ENCODE results near the gene TRIP12.

The TRIP12 gene

GRCh38 chr2:229784791-229785190, 137.0 kb downstream of the TRIP12 start:
- no peak for DNase-seq (ENCODE audit: low read depth, low spot score)

GRCh38 chr2:229783108-229783721, 138.6 kb downstream of the TRIP12 start:
- no peak for TF ChIP-seq SUZ12 (IDR thresholded peaks at IDR 0.05; ENCODE audit: extremely low read depth, insufficient read depth, insufficient read length)
- TF ChIP-seq YY1 (IDR thresholded peaks at IDR 0.05; ENCODE audit: insufficient read depth, insufficient read length), result no peak
- TF ChIP-seq ZNF274 (IDR thresholded peaks at IDR 0.05; ENCODE audit: low read depth, low read length), result no peak
- Histone ChIP-seq H3K4me1 (ENCODE audit: insufficient read depth, insufficient read length) (peaks cover 4% of the 10 kb centered on the region), H3K4me3 (ENCODE audit: insufficient read length, low read depth) (no peak overlapping the region), H3K9ac (ENCODE audit: insufficient read length, low read depth) (no peak overlapping the region), H3K9me3 (ENCODE audit: insufficient read depth, low read length) (no peaks in the 10 kb centered on the region), H3K27me3 (ENCODE audit: insufficient read depth, insufficient read length) (no peaks in the 10 kb centered on the region), H3K36me3 (ENCODE audit: insufficient read depth, insufficient read length, low read length) (peaks cover 68% of the 10 kb centered on the region)
- DNase-seq (ENCODE audit: low read depth, low spot score), result no peak

More at GRCh38 chr2:229784791-229785190, 137.0 kb downstream of the TRIP12 start:
- TF ChIP-seq SUZ12 (IDR thresholded peaks at IDR 0.05; ENCODE audit: extremely low read depth, insufficient read depth, insufficient read length) (no peak), YY1 (IDR thresholded peaks at IDR 0.05; ENCODE audit: insufficient read depth, insufficient read length) (no peak), ZNF274 (IDR thresholded peaks at IDR 0.05; ENCODE audit: low read depth, low read length) (no peak)
- no peak overlapping the region for H3K9ac ChIP-seq (ENCODE audit: insufficient read length, low read depth)
- peaks cover 68% of the 10 kb centered on the region for H3K36me3 ChIP-seq (ENCODE audit: insufficient read depth, insufficient read length, low read length)
- H3K4me3 ChIP-seq (ENCODE audit: insufficient read length, low read depth), result no peak overlapping the region
- H3K4me1 ChIP-seq (ENCODE audit: insufficient read depth, insufficient read length), result peaks cover 4% of the 10 kb centered on the region
- H3K27me3 ChIP-seq (ENCODE audit: insufficient read depth, insufficient read length), result no peaks in the 10 kb centered on the region
- no peaks in the 10 kb centered on the region for H3K9me3 ChIP-seq (ENCODE audit: insufficient read depth, low read length)

DNA sequence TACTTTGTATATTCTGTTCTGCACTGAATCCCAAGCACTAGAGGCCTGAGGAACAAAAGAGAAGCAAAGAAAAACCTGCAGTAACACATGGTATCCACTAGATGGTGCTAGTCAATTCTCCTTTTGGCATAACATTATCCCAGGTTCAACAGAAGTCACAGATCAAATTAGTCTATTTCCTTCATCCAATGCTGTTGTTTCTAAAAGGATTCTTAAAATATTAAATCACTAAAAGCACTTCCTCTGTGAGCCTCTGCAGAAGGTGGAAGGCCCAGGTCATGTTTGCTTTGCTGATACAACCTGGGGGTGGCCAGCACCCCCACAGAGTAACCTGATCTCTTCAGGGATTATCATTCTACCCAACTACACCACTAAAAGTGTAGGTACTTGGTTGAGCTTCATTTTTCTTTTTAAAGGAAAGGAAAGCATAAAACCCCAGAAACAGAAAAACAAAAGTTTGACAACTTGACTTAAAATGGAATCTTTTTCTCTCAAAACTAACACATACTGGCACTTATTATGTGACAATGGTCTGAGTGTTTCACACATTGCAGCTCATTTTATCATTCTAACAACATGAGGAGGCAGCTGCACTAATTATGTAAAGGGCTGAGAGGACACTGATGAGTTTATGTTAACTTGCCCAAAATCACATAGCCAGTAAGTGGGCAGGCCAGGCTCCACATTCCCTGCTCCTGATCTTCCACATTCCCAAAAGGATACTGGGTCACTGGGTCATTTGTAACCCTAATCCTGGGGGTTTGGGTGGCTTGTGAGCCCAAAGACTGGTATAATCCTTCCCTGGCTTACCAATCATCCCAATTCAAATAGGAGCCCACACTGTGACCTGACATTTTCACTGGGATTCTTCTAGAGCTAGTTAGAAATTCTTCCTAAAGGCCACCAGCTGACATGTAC, 140.7 kb downstream of the TRIP12 start:
- TF ChIP-seq YY1 (IDR thresholded peaks at IDR 0.05; ENCODE audit: insufficient read depth, insufficient read length), result no peak
- peak; percentile 32 for DNase-seq (ENCODE audit: low read depth, low spot score)
- no peak overlapping the region for H3K9ac ChIP-seq (ENCODE audit: insufficient read length, low read depth)

GRCh38 chr2:229779650-229780049, 142.2 kb downstream of the TRIP12 start:
- peaks cover 61% of the 10 kb centered on the region for H3K36me3 ChIP-seq (ENCODE audit: insufficient read depth, insufficient read length, low read length)
- H3K4me1 ChIP-seq (ENCODE audit: insufficient read depth, insufficient read length), result peaks cover 4% of the 10 kb centered on the region
- DNase-seq (ENCODE audit: low read depth, low spot score), result no peak

More for the DNA sequence above, 140.7 kb downstream of the TRIP12 start:
- Histone ChIP-seq H3K36me3 (ENCODE audit: insufficient read depth, insufficient read length, low read length) (peaks cover 69% of the 10 kb centered on the region), H3K27me3 (ENCODE audit: insufficient read depth, insufficient read length) (no peaks in the 10 kb centered on the region), H3K4me3 (ENCODE audit: insufficient read length, low read depth) (no peak overlapping the region), H3K9me3 (ENCODE audit: insufficient read depth, low read length) (no peaks in the 10 kb centered on the region), H3K4me1 (ENCODE audit: insufficient read depth, insufficient read length) (peaks cover 4% of the 10 kb centered on the region)

GRCh38 chr2:229777716-229778115, 144.1 kb downstream of the TRIP12 start:
- Histone ChIP-seq H3K9ac (ENCODE audit: insufficient read length, low read depth) (no peak overlapping the region), H3K9me3 (ENCODE audit: insufficient read depth, low read length) (no peaks in the 10 kb centered on the region), H3K36me3 (ENCODE audit: insufficient read depth, insufficient read length, low read length) (peaks cover 77% of the 10 kb centered on the region), H3K4me1 (ENCODE audit: insufficient read depth, insufficient read length) (peaks cover 6% of the 10 kb centered on the region), H3K4me3 (ENCODE audit: insufficient read length, low read depth) (no peak overlapping the region), H3K27me3 (ENCODE audit: insufficient read depth, insufficient read length) (no peaks in the 10 kb centered on the region)
- DNase-seq (ENCODE audit: low read depth, low spot score), result no peak
- no peak for TF ChIP-seq YY1 (IDR thresholded peaks at IDR 0.05; ENCODE audit: insufficient read depth, insufficient read length)
- TF ChIP-seq SUZ12 (IDR thresholded peaks at IDR 0.05; ENCODE audit: extremely low read depth, insufficient read depth, insufficient read length), result no peak
- TF ChIP-seq ZNF274 (IDR thresholded peaks at IDR 0.05; ENCODE audit: low read depth, low read length), result no peak

More at GRCh38 chr2:229779650-229780049, 142.2 kb downstream of the TRIP12 start:
- Histone ChIP-seq H3K9me3 (ENCODE audit: insufficient read depth, low read length) (no peaks in the 10 kb centered on the region), H3K27me3 (ENCODE audit: insufficient read depth, insufficient read length) (no peaks in the 10 kb centered on the region), H3K9ac (ENCODE audit: insufficient read length, low read depth) (no peak overlapping the region), H3K4me3 (ENCODE audit: insufficient read length, low read depth) (no peak overlapping the region)
- TF ChIP-seq YY1 (IDR thresholded peaks at IDR 0.05; ENCODE audit: insufficient read depth, insufficient read length) (no peak), ZNF274 (IDR thresholded peaks at IDR 0.05; ENCODE audit: low read depth, low read length) (no peak), SUZ12 (IDR thresholded peaks at IDR 0.05; ENCODE audit: extremely low read depth, insufficient read depth, insufficient read length) (no peak)

- H3K9ac ChIP-seq (ENCODE audit: insufficient read length, low read depth), result no peak overlapping the region
- H3K4me3 ChIP-seq (ENCODE audit: insufficient read length, low read depth), result no peak overlapping the region
- peaks cover 6% of the 10 kb centered on the region for H3K4me1 ChIP-seq (ENCODE audit: insufficient read depth, insufficient read length)
- TF ChIP-seq ZNF274 (IDR thresholded peaks at IDR 0.05; ENCODE audit: low read depth, low read length) (no peak), YY1 (IDR thresholded peaks at IDR 0.05; ENCODE audit: insufficient read depth, insufficient read length) (no peak), SUZ12 (IDR thresholded peaks at IDR 0.05; ENCODE audit: extremely low read depth, insufficient read depth, insufficient read length) (no peak)
- H3K9me3 ChIP-seq (ENCODE audit: insufficient read depth, low read length), result no peaks in the 10 kb centered on the region
- H3K36me3 ChIP-seq (ENCODE audit: insufficient read depth, insufficient read length, low read length), result peaks cover 85% of the 10 kb centered on the region
- H3K27me3 ChIP-seq (ENCODE audit: insufficient read depth, insufficient read length), result no peaks in the 10 kb centered on the region
- DNase-seq (ENCODE audit: low read depth, low spot score), result no peak
Measured at GRCh38 chr2:229775614-229776313, 146.0 kb downstream of the TRIP12 start.

- H3K9me3 ChIP-seq (ENCODE audit: insufficient read depth, low read length), result no peaks in the 10 kb centered on the region
- peaks cover 84% of the 10 kb centered on the region for H3K36me3 ChIP-seq (ENCODE audit: insufficient read depth, insufficient read length, low read length)
- TF ChIP-seq SUZ12 (IDR thresholded peaks at IDR 0.05; ENCODE audit: extremely low read depth, insufficient read depth, insufficient read length), result no peak
- TF ChIP-seq ZNF274 (IDR thresholded peaks at IDR 0.05; ENCODE audit: low read depth, low read length), result no peak
- TF ChIP-seq YY1 (IDR thresholded peaks at IDR 0.05; ENCODE audit: insufficient read depth, insufficient read length), result no peak
- H3K4me1 ChIP-seq (ENCODE audit: insufficient read depth, insufficient read length), result peaks cover 2% of the 10 kb centered on the region
- no peak overlapping the region for H3K9ac ChIP-seq (ENCODE audit: insufficient read length, low read depth)
- H3K27me3 ChIP-seq (ENCODE audit: insufficient read depth, insufficient read length), result no peaks in the 10 kb centered on the region
- no peak overlapping the region for H3K4me3 ChIP-seq (ENCODE audit: insufficient read length, low read depth)
- no peak for DNase-seq (ENCODE audit: low read depth, low spot score)
Measured at GRCh38 chr2:229774237-229774636, 147.6 kb downstream of the TRIP12 start.
